ENCODE measurements around the gene TCF4. TPM values are rescaled to one million over a fixed set of nuclear protein-coding genes. Genes with fewer than 3 reads are reported as not detected.

The TCF4 gene
- total and polyA plus RNA-seq, 8 donors, result 99.1 to 165 (median 138) TPM

DNA sequence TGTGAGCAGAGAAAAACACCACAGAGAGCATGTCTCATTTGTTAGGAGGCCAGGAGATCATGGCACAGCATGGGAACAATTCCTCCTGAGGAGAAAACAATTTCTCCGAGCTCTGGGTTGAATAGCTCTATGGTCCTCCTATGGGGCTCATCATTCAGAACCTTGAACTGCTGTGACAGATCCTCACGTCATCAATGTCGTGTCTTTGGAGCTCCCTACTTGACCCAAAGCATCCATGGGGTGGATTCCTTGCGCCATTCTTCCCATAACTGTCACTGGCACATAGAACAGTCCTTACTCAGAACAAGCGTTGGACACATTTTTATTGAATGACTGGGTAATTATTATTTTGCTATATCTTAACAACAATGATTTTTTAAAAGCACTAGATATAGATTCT, 15.8 kb upstream of the TCF4 start:
- no peak overlapping the region for H3K27ac ChIP-seq
- H3K4me3 ChIP-seq, result no peak overlapping the region
- TF ChIP-seq, protein P1, sequence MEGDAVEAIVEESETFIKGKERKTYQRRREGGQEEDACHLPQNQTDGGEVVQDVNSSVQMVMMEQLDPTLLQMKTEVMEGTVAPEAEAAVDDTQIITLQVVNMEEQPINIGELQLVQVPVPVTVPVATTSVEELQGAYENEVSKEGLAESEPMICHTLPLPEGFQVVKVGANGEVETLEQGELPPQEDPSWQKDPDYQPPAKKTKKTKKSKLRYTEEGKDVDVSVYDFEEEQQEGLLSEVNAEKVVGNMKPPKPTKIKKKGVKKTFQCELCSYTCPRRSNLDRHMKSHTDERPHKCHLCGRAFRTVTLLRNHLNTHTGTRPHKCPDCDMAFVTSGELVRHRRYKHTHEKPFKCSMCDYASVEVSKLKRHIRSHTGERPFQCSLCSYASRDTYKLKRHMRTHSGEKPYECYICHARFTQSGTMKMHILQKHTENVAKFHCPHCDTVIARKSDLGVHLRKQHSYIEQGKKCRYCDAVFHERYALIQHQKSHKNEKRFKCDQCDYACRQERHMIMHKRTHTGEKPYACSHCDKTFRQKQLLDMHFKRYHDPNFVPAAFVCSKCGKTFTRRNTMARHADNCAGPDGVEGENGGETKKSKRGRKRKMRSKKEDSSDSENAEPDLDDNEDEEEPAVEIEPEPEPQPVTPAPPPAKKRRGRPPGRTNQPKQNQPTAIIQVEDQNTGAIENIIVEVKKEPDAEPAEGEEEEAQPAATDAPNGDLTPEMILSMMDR (IDR thresholded peaks at IDR 0.05), result no peak
- H3K4me1 ChIP-seq, result no peaks in the 10 kb centered on the region
- no peak for DNase-seq
- no peaks in the 10 kb centered on the region for H3K27me3 ChIP-seq
- no peaks in the 10 kb centered on the region for H3K36me3 ChIP-seq
- intact Hi-C loops (cut with DNase I), result no loop called here
- no peaks in the 10 kb centered on the region for H3K9me3 ChIP-seq
- no peak for ATAC-seq

- no peak for DNase-seq
- intact Hi-C loops (cut with DNase I), result loop anchor here in 1 of 2 donors (10.0 kb wide), 1 partner anchor 981 kb away; no protein-coding TSS in a partner anchor
- ATAC-seq, result no peak
- Histone ChIP-seq H3K4me3 (no peak overlapping the region), H3K9me3 (no peaks in the 10 kb centered on the region), H3K27me3 (no peaks in the 10 kb centered on the region), H3K4me1 (peaks cover 0 to 5% of the 10 kb centered on the region in 2 donors), H3K27ac (no peak overlapping the region), H3K36me3 (no peaks in the 10 kb centered on the region)
- TF ChIP-seq, protein P1 (IDR thresholded peaks at IDR 0.05), result no peak
Observed at GRCh38 chr18:55593888-55594287, 5.9 kb upstream of the TCF4 start.

DNA sequence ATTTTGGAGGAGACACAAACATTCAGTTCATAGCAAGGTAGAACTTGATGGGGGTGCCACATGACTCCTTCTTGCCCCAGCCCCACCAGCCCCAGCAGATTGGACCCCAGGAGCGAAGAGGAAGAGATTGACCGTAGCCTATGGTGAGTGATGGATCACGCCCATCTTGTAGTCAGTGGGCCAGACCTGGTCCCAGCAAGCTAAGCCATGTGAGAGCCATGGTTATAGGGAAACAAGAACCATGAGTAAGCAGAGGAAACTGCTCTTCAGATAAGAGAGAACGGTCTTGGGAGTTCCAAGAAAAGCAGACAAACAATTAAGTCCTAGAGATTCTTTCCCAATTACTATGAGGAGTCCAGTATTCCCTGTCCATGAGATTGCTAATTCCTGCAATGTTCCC, 4.6 kb upstream of the TCF4 start:
- no peaks in the 10 kb centered on the region for H3K27me3 ChIP-seq
- no peaks in the 10 kb centered on the region for H3K9me3 ChIP-seq
- peaks cover 0 to 5% of the 10 kb centered on the region in 2 donors for H3K4me1 ChIP-seq
- DNase-seq, result no peak
- H3K27ac ChIP-seq, result no peak overlapping the region
- TF ChIP-seq, protein P1 (IDR thresholded peaks at IDR 0.05), result no peak
- no peak overlapping the region for H3K4me3 ChIP-seq
- ATAC-seq, result no peak
- intact Hi-C loops (cut with DNase I), result loop anchor here in 1 of 2 donors (10.0 kb wide), 1 partner anchor 982 kb away; no protein-coding TSS in a partner anchor
- H3K36me3 ChIP-seq, result no peaks in the 10 kb centered on the region

DNA sequence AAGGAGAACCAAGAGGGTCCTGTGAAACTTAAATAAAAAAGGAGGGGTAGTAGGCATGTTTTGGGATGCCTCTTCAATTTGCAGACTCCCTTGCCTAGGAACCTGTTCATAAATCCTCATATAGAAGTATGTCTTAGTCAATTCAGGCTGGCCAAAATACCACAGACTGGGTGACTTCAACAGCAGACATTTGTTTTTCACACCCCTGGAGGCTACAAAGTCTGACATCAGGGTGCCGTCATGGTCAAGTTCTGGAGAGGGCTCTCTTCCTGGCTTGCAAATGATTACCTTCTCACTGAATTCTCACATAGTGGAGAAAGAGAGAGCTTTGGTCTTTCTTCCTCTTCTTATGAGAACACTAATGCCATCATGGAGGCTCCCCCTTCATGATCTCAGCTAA, 4.1 kb upstream of the TCF4 start:
- no peak overlapping the region for H3K27ac ChIP-seq
- no peaks in the 10 kb centered on the region for H3K36me3 ChIP-seq
- ATAC-seq (no peak), DNase-seq (no peak)
- no peaks in the 10 kb centered on the region for H3K27me3 ChIP-seq
- H3K9me3 ChIP-seq, result no peaks in the 10 kb centered on the region
- intact Hi-C loops (cut with DNase I), result loop anchor here in 1 of 2 donors (10.0 kb wide), 1 partner anchor 983 kb away; no protein-coding TSS in a partner anchor
- H3K4me3 ChIP-seq, result no peak overlapping the region
- H3K4me1 ChIP-seq, result peaks cover 0 to 5% of the 10 kb centered on the region in 2 donors
- TF ChIP-seq, protein P1 (IDR thresholded peaks at IDR 0.05), result no peak

- intact Hi-C loops (cut with DNase I), result loop anchor here in 1 of 2 donors (5.0 to 10.0 kb wide), 2 partner anchors 167 to 985 kb away; no protein-coding TSS in a partner anchor
Observed at GRCh38 chr18:55589625-55590291, 1.8 kb upstream of the TCF4 start.

More at GRCh38 chr18:55589625-55590291, 1.8 kb upstream of the TCF4 start:
- TF ChIP-seq, protein P1 (IDR thresholded peaks at IDR 0.05), result no peak
- peak; percentile 98 for ATAC-seq
- H3K4me1 ChIP-seq, result peaks cover 0 to 17% of the 10 kb centered on the region in 2 donors
- peak overlapping the region; percentile 56 to 61 for H3K4me3 ChIP-seq
- DNase-seq, result peak; percentile 94 to 99 (median 98)
- H3K9me3 ChIP-seq, result no peaks in the 10 kb centered on the region
- H3K27me3 ChIP-seq, result no peaks in the 10 kb centered on the region
- no peaks in the 10 kb centered on the region for H3K36me3 ChIP-seq
- peak overlapping the region; percentile 86 to 91 for H3K27ac ChIP-seq

All from left lung (tissue), 10 donors.